ENCODE measurements around the gene DLG3. TPM values are rescaled to one million over a fixed set of nuclear protein-coding genes. Genes with fewer than 3 reads are reported as not detected.

Gene DLG3
- polyA plus RNA-seq, 2 of the 4 experiments (the other 2 are of a cell fraction) = 3.2 to 12.8 TPM

DNA sequence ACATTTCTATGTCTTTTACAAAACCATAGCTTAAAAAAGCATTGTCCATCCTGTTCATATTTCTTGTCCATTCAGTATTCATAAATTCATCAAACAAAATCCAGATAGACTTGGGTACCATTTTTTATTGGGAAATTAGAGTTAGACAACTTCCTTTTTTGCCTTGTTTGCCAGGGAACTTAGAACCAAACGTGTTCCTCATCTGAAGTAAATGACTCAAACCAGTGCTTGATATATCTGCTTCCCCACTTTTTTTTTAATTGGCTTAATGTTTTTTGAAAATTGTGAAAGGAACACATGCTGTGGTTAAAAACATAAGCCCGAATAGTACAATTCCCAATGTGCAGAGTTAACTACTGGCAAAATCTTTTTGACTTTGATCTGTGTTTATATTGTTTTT, 44.2 kb downstream of the DLG3 start:
- FAIRE-seq = peak; percentile 77
- 70% methylated on average over 2 of the region's 2 CpGs for WGBS (ENCODE audit: missing lambda C conversion rate)
- no peak for ATAC-seq

DNA sequence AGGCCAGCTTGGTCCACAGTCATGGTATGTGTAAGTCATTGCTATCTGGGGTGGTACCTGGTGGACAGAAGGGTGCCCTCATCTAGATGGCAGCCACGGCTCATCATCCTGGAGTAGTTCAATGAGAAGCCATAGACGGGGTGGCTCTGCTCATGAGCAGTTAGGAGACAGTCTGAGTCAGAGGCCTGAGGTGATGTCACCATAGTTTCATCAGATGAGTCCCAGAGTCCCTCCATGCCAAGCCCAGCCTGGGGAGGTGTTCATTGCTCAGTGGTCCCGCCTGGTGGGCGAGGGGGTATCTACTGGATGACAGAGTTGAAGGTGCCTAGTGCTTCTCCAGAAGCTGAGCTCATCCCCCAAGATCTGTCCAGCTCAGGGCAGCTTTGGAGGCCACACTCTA, 49.8 kb downstream of the DLG3 start:
- peak in 1 of 2 experiments; percentile 13 for DNase-seq (ENCODE audit: low read depth in 1 of 2, low spot score in 1 of 2)
- Histone ChIP-seq H3K4me2 (no peak overlapping the region), H3K9me3 (no peaks in the 10 kb centered on the region), H3K27ac (no peak overlapping the region), H3K4me3 (no peak overlapping the region), H3K4me1 (0 out of 3 replicates have a peak, but pooled peaks cover 4% of the 10 kb centered on the region)
- ChIA-PET POLR2A (no interaction called here), CTCF (no interaction called here)
- FAIRE-seq = no peak
- 42% methylated on average over 2 of the region's 4 CpGs for WGBS (ENCODE audit: missing lambda C conversion rate)
- ATAC-seq = peak; percentile 43 to 50; a peak in 5 of 6 replicates
- no peak for TF ChIP-seq BCL3 (IDR thresholded peaks at IDR 0.05)
- TF ChIP-seq RAD21 (conservative IDR thresholded peaks at IDR 0.05 in 1 of 2, IDR thresholded peaks at IDR 0.05 in 1 of 2) = no peak
- no peak for TF ChIP-seq ESRRA (IDR thresholded peaks at IDR 0.05; ENCODE audit: borderline replicate concordance, low read length)
- TF ChIP-seq GATA3 (IDR thresholded peaks at IDR 0.05; ENCODE audit: borderline replicate concordance) = no peak
- TF ChIP-seq MAFK (IDR thresholded peaks at IDR 0.05; ENCODE audit: partially characterized antibody) = no peak

More for the DNA sequence above, 44.2 kb downstream of the DLG3 start:
- no peak overlapping the region for H3K4me2 ChIP-seq
- H3K9me3 ChIP-seq = no peaks in the 10 kb centered on the region
- no peak overlapping the region for H3K27ac ChIP-seq
- CTCF ChIA-PET = interaction anchor here (1.0 kb wide), 1 partner anchor 176 kb away, joined by 3 read pairs; no protein-coding TSS in a partner anchor
- POLR2A ChIA-PET = interaction anchor here (0.6 kb wide), 1 partner anchor 877 kb away, joined by 3 read pairs; the partner anchor contains the start of gene TAF1
- H3K4me1 ChIP-seq = no peaks in the 10 kb centered on the region
- no peak overlapping the region for H3K4me3 ChIP-seq
- TF ChIP-seq EHF (CRISPR knock-in tag; IDR thresholded peaks at IDR 0.05) = no peak
- no peak for DNase-seq (ENCODE audit: low read depth in 1 of 2, low spot score in 1 of 2)

DNA sequence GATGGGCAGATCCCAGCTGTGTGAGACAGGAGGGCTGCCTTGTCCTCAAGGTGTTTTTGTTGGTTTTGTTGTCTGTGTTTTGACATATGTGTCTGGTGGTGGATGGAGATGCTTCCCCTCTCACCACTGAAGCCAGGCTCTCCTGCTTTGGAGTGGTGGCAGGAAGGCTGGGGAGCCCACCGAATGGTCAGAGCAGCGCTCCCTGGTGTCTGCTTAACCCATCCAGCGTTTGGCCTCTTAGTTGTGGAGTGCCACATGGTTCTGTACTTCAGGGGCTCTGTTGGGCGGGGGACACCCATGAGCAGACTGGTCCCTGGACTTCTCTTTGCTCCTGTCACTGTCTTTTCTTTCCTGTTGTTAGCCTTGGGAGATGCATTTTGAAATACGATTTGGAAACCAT, 51.9 kb downstream of the DLG3 start:
- POLR2A ChIA-PET = no interaction called here
- Histone ChIP-seq H3K27ac (no peak overlapping the region), H3K4me3 (no peak overlapping the region), H3K4me1 (0 out of 3 replicates have a peak, but pooled peaks cover 4% of the 10 kb centered on the region), H3K9me3 (no peaks in the 10 kb centered on the region), H3K4me2 (no peak overlapping the region)
- TF ChIP-seq PHF8 (IDR thresholded peaks at IDR 0.05; ENCODE audit: borderline replicate concordance, low read depth) (no peak), KDM1A (IDR thresholded peaks at IDR 0.05; ENCODE audit: low read depth) (no peak), HEYL (CRISPR knock-in tag; IDR thresholded peaks at IDR 0.05) (no peak), ELK1 (IDR thresholded peaks at IDR 0.05; ENCODE audit: low read depth, low read length) (no peak), HOXA7 (CRISPR knock-in tag; IDR thresholded peaks at IDR 0.05) (no peak), FOSL2 (IDR thresholded peaks at IDR 0.05) (no peak), FOSL2 (CRISPR knock-in tag; IDR thresholded peaks at IDR 0.05) (no peak), CBX2 (IDR thresholded peaks at IDR 0.05; ENCODE audit: borderline replicate concordance, low read depth) (no peak), MAFK (IDR thresholded peaks at IDR 0.05; ENCODE audit: partially characterized antibody) (no peak), ZFP36 (IDR thresholded peaks at IDR 0.05; ENCODE audit: borderline replicate concordance, partially characterized antibody) (no peak), MAX (IDR thresholded peaks at IDR 0.05) (no peak), CTCF (IDR thresholded peaks at IDR 0.05) (no peak), MYC (IDR thresholded peaks at IDR 0.05; ENCODE audit: borderline replicate concordance, low read length) (no peak), PBX3 (IDR thresholded peaks at IDR 0.05) (no peak), HOXB5 (CRISPR knock-in tag; IDR thresholded peaks at IDR 0.05) (no peak), CBX8 (IDR thresholded peaks at IDR 0.05) (no peak)
- TF ChIP-seq, protein P1, sequence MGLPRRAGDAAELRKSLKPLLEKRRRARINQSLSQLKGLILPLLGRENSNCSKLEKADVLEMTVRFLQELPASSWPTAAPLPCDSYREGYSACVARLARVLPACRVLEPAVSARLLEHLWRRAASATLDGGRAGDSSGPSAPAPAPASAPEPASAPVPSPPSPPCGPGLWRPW (IDR thresholded peaks at IDR 0.05) = no peak
- FAIRE-seq = no peak
- CTCF ChIA-PET = interaction anchor here (1.1 kb wide), 1 partner anchor 18 kb away, joined by 3 read pairs; no protein-coding TSS in a partner anchor
- 58% methylated on average over 4 of the region's 5 CpGs for WGBS (ENCODE audit: missing lambda C conversion rate)
- ATAC-seq = no peak
- DNase-seq (ENCODE audit: low read depth in 1 of 2, low spot score in 1 of 2) = no peak
